Measurements from ENCODE around the gene ECHS1. TPM values are rescaled to one million over a fixed set of nuclear protein-coding genes. Genes with fewer than 3 reads are reported as not detected.
A peak's percentile ranks its signal among the peaks of the same experiment; 100 is the strongest.

ECHS1 gene
- total and polyA plus RNA-seq, 9 of the 15 experiments (the other 6 are each of a cell fraction or from before 2014, with no cell fraction given) = 16.6 to 100 (median 68.1) TPM

- TF ChIP-seq E2F8 (IDR thresholded peaks at IDR 0.05; ENCODE audit: low read depth, partially characterized antibody) (peak; percentile 83), TGIF2 (CRISPR knock-in tag; IDR thresholded peaks at IDR 0.05) (0 out of 2 replicates have a peak, but pooled peaks have one; percentile 49), HDAC3 (IDR thresholded peaks at IDR 0.05; ENCODE audit: borderline replicate concordance, partially characterized antibody) (no peak), SIN3A (IDR thresholded peaks at IDR 0.05; ENCODE audit: borderline replicate concordance in 2 of 2, control insufficient read depth in 1 of 2, low read depth in 2 of 2, low read length in 2 of 2) (peak in 1 of 2 experiments; percentile 84; a peak in 1 of 4 replicates), ATF7 (IDR thresholded peaks at IDR 0.05) (peak; percentile 80), IRF9 (tag; IDR thresholded peaks at IDR 0.05) (no peak), POLR2AphosphoS5 (IDR thresholded peaks at IDR 0.05; ENCODE audit: control insufficient read depth, insufficient read depth, low read depth, low read length) (peak; percentile 62; the same call in 1 of the 2 replicates), MXI1 (IDR thresholded peaks at IDR 0.05; ENCODE audit: low read depth, low read length) (peak; percentile 60), MEIS2 (IDR thresholded peaks at IDR 0.05; ENCODE audit: partially characterized antibody) (peak; percentile 83), DPF2 (IDR thresholded peaks at IDR 0.05) (peak; percentile 22; the same call in 1 of the 2 replicates), THAP12 (CRISPR knock-in tag; IDR thresholded peaks at IDR 0.05) (peak; percentile 73; the same call in 1 of the 2 replicates), MIER1 (IDR thresholded peaks at IDR 0.05; ENCODE audit: low read depth) (no peak), U2AF1 (optimal IDR thresholded peaks at IDR 0.05; ENCODE audit: low read depth, low read length) (peak; percentile 75), SMAD4 (CRISPR knock-in tag; conservative IDR thresholded peaks at IDR 0.05) (peak; percentile 79), SMAD3 (CRISPR knock-in tag; conservative IDR thresholded peaks at IDR 0.05) (no peak), MTA3 (IDR thresholded peaks at IDR 0.05; ENCODE audit: borderline replicate concordance) (peak; percentile 87; the same call in 1 of the 2 replicates), SAFB (IDR thresholded peaks at IDR 0.05; ENCODE audit: borderline replicate concordance, low read depth, low read length) (0 out of 2 replicates have a peak, but pooled peaks have one; percentile 48), POLR3A (IDR thresholded peaks at IDR 0.05; ENCODE audit: borderline replicate concordance, extremely low read depth, insufficient read depth, insufficient read length) (no peak), ATF6 (CRISPR knock-in tag; IDR thresholded peaks at IDR 0.05) (peak; percentile 64; the same call in 1 of the 2 replicates)
Observed at GRCh38 chr10:133394064-133394663, 21.0 kb upstream of the ECHS1 start, which contains the start of gene MTG1 (continued).
